GM12873 (cell line): ENCODE results near the gene RERE.

ENCODE experiments used
- TF ChIP-seq, protein P1 (sequence below): IDR thresholded peaks from 2 replicates; pipeline ENCODE4 v1.5.1; 2012; ENCODE audit warnings: low read depth, mild to moderate bottlenecking, moderate library complexity, low read length, control low read depth; ENCODE audit not compliant: insufficient read depth; ENCODE audit errors: missing control alignments

The RERE gene

DNA sequence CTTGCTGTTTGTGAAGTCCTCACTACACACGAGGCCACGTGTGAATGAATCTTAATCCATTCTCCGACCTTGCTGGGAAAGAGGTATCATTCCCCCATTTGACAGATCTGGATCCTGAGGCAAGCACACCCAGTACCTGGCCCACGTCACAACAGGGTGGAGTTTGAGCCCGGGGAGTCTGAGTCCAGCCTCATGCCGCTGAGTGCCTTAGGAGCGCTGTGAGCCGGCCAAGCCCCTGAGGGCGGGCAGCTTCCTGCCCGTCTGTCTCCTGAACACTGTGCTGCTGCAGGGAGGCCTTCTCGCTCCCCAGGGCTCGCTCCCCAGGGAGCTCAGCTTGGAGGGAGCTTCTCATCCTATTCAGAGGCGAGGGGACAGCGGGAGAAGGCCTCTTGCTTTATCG is 469.8 kb downstream of the RERE start:
- TF ChIP-seq, protein P1, sequence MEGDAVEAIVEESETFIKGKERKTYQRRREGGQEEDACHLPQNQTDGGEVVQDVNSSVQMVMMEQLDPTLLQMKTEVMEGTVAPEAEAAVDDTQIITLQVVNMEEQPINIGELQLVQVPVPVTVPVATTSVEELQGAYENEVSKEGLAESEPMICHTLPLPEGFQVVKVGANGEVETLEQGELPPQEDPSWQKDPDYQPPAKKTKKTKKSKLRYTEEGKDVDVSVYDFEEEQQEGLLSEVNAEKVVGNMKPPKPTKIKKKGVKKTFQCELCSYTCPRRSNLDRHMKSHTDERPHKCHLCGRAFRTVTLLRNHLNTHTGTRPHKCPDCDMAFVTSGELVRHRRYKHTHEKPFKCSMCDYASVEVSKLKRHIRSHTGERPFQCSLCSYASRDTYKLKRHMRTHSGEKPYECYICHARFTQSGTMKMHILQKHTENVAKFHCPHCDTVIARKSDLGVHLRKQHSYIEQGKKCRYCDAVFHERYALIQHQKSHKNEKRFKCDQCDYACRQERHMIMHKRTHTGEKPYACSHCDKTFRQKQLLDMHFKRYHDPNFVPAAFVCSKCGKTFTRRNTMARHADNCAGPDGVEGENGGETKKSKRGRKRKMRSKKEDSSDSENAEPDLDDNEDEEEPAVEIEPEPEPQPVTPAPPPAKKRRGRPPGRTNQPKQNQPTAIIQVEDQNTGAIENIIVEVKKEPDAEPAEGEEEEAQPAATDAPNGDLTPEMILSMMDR: no peak

DNA sequence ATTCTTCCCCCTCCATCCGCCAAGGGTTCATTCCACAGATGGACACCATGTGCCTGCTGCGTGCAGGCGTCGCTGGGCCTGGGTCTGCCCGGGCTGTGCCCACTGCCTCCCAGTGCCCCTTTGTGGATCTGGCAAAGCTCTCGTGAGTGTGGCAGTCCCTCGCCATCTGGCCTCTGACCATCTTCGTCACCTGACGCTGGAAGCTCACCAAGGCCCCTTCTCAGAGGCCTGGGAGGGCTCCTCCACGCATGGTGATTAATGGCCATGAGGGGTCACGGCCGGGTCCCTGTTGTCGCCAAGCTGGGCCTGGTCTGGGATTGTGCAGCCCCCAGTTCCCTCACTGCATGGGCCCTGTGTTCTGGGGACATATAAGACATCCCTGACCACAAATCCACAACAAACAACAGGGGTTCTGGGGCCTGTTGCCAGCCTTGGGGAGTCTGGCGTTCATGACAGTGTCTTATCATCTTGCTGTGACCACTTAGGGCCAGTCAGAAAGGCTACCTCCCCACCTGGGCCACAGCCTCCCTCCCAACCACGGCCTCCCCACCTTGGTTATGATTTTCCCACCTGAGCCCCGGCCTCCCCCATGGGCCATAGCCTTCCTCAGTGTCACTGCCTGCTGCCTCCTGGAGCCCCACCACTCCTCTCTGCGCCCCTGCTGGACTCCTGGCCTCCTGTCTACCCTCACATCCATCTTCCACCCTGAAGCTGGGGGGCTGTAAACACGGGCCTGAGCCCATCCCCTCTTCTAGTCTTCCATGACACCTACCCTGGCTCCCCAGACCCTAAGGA is 471.6 kb downstream of the RERE start:
- TF ChIP-seq, protein P1: no peak

DNA sequence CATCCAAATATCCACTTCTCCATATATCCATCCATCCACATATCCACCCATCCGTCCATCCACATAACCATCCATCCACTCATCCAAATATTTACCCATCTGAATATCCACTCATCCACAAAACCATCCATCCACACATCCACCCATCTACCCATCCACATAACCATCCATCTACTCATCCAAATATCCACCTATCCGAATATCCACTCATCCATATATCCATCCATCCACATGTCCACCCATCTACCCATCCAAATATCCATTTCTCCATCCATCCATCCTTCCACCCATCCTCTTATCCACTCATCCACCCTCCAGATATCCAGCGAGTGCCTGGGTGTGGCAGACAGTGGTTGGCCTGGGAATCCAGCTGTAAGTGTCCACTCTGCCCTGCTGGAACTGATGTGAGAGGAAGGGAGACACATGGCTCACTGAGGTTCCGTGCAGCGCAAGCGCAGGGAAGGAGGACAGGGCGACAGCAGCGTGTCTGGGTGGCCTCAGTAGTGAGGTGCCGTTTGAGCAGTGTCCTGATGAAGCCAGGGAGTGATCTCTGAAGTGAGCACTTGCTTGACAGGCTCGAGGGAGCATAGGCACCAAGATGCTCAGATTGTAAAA is 472.4 kb downstream of the RERE start:
- TF ChIP-seq, protein P1: no peak

DNA sequence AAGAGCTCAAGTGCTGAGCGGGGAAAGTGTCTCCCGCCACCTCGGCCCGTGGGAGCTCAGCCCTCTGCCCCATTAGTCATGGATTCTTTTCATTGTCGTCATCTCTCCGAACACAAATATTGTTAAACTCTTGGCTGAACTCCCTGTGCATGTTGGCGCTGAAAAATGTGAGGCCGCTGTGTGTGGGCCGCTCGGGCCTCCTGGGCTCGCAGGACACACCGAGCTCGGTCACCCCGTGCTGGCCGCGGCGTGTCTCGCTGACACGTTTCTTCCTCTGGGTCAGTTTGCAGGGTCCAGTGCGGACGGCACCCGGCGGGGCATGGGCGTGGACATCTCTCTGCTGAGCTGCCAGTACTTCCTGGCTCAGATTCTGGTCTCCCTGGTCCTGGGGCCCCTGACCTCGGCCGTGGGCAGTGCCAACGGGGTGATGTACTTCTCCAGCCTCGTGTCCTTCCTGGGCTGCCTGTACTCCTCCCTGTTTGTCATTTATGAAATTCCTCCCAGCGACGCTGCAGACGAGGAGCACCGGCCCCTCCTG is 473.9 kb downstream of the RERE start:
- TF ChIP-seq, protein P1: no peak

DNA sequence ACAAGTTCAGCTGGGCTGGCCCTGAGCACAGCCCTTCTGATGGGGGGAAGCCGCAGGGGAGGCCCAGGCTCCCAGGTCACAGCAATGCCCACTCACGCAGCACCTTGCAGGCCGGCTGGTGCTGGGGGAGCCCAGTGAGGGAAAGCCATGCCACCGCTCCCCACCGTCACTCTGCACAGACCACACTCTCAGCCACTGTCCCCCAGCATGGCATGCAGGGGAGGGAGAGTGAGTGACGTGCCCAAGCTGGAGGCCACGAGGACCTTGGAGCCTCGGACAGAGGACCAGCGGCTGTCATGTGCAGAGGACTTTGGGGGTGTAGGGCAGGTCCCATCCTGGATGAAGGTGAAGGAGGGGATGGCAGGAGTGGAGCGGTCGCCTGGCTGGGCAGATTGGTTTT is 474.4 kb downstream of the RERE start:
- TF ChIP-seq, protein P1: no peak

DNA sequence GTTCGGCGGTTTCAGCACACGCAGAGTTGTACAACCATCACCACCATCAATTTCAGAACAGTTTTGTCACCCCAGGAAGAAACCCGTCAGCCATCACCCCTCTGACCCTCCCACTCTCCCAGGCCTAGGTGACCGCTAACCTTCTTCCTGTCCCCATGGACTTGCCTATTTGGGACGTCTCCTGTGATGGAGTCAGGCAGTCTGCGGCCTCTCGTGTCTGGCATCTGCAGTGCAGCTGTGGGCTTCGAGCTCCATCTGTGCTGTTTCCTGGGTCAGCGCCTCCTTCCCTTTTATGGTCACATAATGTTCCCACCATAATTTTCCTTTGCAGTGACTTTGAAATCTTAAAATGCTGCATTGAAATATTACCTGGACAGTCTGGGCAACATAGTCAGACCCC is 475.1 kb downstream of the RERE start:
- TF ChIP-seq, protein P1: no peak

DNA sequence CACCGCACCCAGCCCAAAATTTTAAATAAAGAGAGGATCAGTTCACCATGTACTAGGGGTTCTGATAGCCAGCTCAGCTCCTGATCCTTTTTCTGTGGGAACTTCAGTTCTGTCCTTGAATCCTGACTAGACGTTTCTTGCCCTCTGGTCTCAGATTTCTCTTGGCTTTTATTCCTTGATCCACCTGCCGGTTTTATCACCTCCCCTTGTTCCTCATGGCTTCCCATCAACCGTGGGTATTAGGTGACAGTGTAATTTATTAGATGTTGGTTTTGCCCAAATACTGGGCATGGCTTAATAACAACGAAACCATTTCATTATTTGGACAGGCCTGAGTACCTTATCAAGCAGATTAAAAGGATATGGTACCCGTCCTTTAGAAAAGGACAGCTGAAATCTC is 477.0 kb downstream of the RERE start:
- TF ChIP-seq, protein P1: no peak
